ENCODE data around the gene TCAP. TPM values are rescaled to one million over a fixed set of nuclear protein-coding genes. Genes with fewer than 3 reads are reported as not detected.

TCAP gene
- polyA plus RNA-seq, 1 of the 3 experiments (the other 2 are of a cell fraction): 0.43 TPM

GRCh38 chr17:39706383-39706782, 41.2 kb downstream of the TCAP start:
- Histone ChIP-seq H2AFZ (ENCODE audit: low read depth) (no peak overlapping the region), H3K9me3 (no peaks in the 10 kb centered on the region), H3F3A (replicated peaks; ENCODE audit: insufficient read depth) (no peaks in the 10 kb centered on the region), H3K4me2 (no peak overlapping the region), H3K9ac (no peak overlapping the region), H3K4me1 (ENCODE audit: control insufficient read depth in 1 of 2, insufficient read depth in 2 of 2, low read depth in 1 of 2, low read length in 1 of 2) (no peaks in the 10 kb centered on the region), H3K27me3 (ENCODE audit: insufficient read depth) (no peaks in the 10 kb centered on the region; the same call in 1 of the 2 replicates), H3K36me3 (replicated peaks in 1 of 2; ENCODE audit: control insufficient read depth in 1 of 2, insufficient read depth in 2 of 2, low read length in 1 of 2) (no peaks in the 10 kb centered on the region), H3K4me3 (ENCODE audit: low read depth in 2 of 2, low read length in 1 of 2) (no peak overlapping the region), H4K20me1 (ENCODE audit: insufficient read depth) (no peaks in the 10 kb centered on the region), H3K27ac (ENCODE audit: low read depth in 2 of 2, low read length in 1 of 2) (no peak overlapping the region), H3K79me2 (ENCODE audit: insufficient read depth) (no peaks in the 10 kb centered on the region), H3K9me2 (no peaks in the 10 kb centered on the region)
- CTCF ChIA-PET: interaction anchor here (0.9 kb wide), 1 partner anchor 85 kb away, joined by 3 read pairs; no protein-coding TSS in a partner anchor
- TF ChIP-seq YY1 (IDR thresholded peaks at IDR 0.05; ENCODE audit: low read depth) (no peak), RAD21 (IDR thresholded peaks at IDR 0.05; ENCODE audit: low read length) (no peak), POLR2AphosphoS5 (IDR thresholded peaks at IDR 0.05; ENCODE audit: low read depth, low read length) (no peak), NFIC (IDR thresholded peaks at IDR 0.05; ENCODE audit: borderline replicate concordance) (no peak), FOXM1 (IDR thresholded peaks at IDR 0.05; ENCODE audit: low read depth) (no peak), RXRA (IDR thresholded peaks at IDR 0.05; ENCODE audit: borderline replicate concordance, low read depth) (no peak), EZH2phosphoT487 (IDR thresholded peaks at IDR 0.05; ENCODE audit: borderline replicate concordance, low read depth) (no peak), NRF1 (IDR thresholded peaks at IDR 0.05; ENCODE audit: low read depth, low read length) (no peak), TAF1 (IDR thresholded peaks at IDR 0.05; ENCODE audit: borderline replicate concordance, low read depth, low read length) (no peak), GATA2 (CRISPR knock-in tag; IDR thresholded peaks at IDR 0.05) (no peak), TCF12 (IDR thresholded peaks at IDR 0.05) (no peak), PBX3 (IDR thresholded peaks at IDR 0.05) (no peak), MXI1 (IDR thresholded peaks at IDR 0.05; ENCODE audit: low read depth, low read length) (no peak)
- POLR2A ChIA-PET: no interaction called here
- 60% methylated on average over 5 of the region's 8 CpGs for WGBS (ENCODE audit: low lambda C conversion rate)
- DNase-seq: no peak

GRCh38 chr17:39706921-39707337, 41.8 kb downstream of the TCAP start:
- no peaks in the 10 kb centered on the region; the same call in 1 of the 2 replicates for H3K27me3 ChIP-seq (ENCODE audit: insufficient read depth)
- no peak overlapping the region for H2AFZ ChIP-seq (ENCODE audit: low read depth)
- no peaks in the 10 kb centered on the region for H3K9me2 ChIP-seq
- H3K9me3 ChIP-seq: no peaks in the 10 kb centered on the region
- H3F3A ChIP-seq (replicated peaks; ENCODE audit: insufficient read depth): no peaks in the 10 kb centered on the region
- no peak for TF ChIP-seq GATA2 (CRISPR knock-in tag; IDR thresholded peaks at IDR 0.05)
- TF ChIP-seq PBX3 (IDR thresholded peaks at IDR 0.05): no peak
- no peak for TF ChIP-seq YY1 (IDR thresholded peaks at IDR 0.05; ENCODE audit: low read depth)
- TF ChIP-seq EP300 (IDR thresholded peaks at IDR 0.05; ENCODE audit: borderline replicate concordance in 1 of 2, low read depth in 1 of 2, low read length in 1 of 2): no peak
- no peak for TF ChIP-seq EZH2phosphoT487 (IDR thresholded peaks at IDR 0.05; ENCODE audit: borderline replicate concordance, low read depth)
- TF ChIP-seq TEAD4 (IDR thresholded peaks at IDR 0.05; ENCODE audit: borderline replicate concordance, insufficient read depth): no peak
- no peak for TF ChIP-seq GABPA (IDR thresholded peaks at IDR 0.05; ENCODE audit: low read depth)
- no peak for TF ChIP-seq POLR2AphosphoS5 (IDR thresholded peaks at IDR 0.05; ENCODE audit: low read depth, low read length)
- TF ChIP-seq RXRA (IDR thresholded peaks at IDR 0.05; ENCODE audit: borderline replicate concordance, low read depth): no peak
- no peak for TF ChIP-seq FOXM1 (IDR thresholded peaks at IDR 0.05; ENCODE audit: low read depth)
- no peak for TF ChIP-seq CTCF (IDR thresholded peaks at IDR 0.05)
- no peak for TF ChIP-seq JUND (IDR thresholded peaks at IDR 0.05)
- no peak for TF ChIP-seq USF1 (IDR thresholded peaks at IDR 0.05; ENCODE audit: borderline replicate concordance, low read depth)
- no peak for TF ChIP-seq RCOR1 (IDR thresholded peaks at IDR 0.05; ENCODE audit: low read length)
- no peak for TF ChIP-seq ZBTB33 (IDR thresholded peaks at IDR 0.05; ENCODE audit: borderline replicate concordance, low read depth)
- no peaks in the 10 kb centered on the region for H3K4me1 ChIP-seq (ENCODE audit: control insufficient read depth in 1 of 2, insufficient read depth in 2 of 2, low read depth in 1 of 2, low read length in 1 of 2)
- no peak overlapping the region for H3K27ac ChIP-seq (ENCODE audit: low read depth in 2 of 2, low read length in 1 of 2)
- no peaks in the 10 kb centered on the region for H4K20me1 ChIP-seq (ENCODE audit: insufficient read depth)
- CTCF ChIA-PET: interaction anchor here (0.9 kb wide), 1 partner anchor 85 kb away, joined by 3 read pairs; no protein-coding TSS in a partner anchor
- H3K36me3 ChIP-seq (replicated peaks in 1 of 2; ENCODE audit: control insufficient read depth in 1 of 2, insufficient read depth in 2 of 2, low read length in 1 of 2): no peaks in the 10 kb centered on the region
- no peak overlapping the region for H3K9ac ChIP-seq
- H3K79me2 ChIP-seq (ENCODE audit: insufficient read depth): no peaks in the 10 kb centered on the region
- POLR2A ChIA-PET: no interaction called here
- no peak overlapping the region for H3K4me3 ChIP-seq (ENCODE audit: low read depth in 2 of 2, low read length in 1 of 2)
- no peak for DNase-seq
- H3K4me2 ChIP-seq: no peak overlapping the region
- 32% methylated on average over 2 of the region's 7 CpGs for WGBS (ENCODE audit: low lambda C conversion rate)

Data from SK-N-SH (cell line).